GM18511 (cell line): Measurements from ENCODE around the gene TRMO.

Experiments
- ATAC-seq: cut with Tn5 transposase; IDR thresholded peaks from one replicate; pipeline ENCODE4 v1.9.1; 2021; ENCODE audit warnings: mild to moderate bottlenecking, moderate library complexity; ENCODE audit not compliant: unreplicated experiment

The TRMO gene

DNA sequence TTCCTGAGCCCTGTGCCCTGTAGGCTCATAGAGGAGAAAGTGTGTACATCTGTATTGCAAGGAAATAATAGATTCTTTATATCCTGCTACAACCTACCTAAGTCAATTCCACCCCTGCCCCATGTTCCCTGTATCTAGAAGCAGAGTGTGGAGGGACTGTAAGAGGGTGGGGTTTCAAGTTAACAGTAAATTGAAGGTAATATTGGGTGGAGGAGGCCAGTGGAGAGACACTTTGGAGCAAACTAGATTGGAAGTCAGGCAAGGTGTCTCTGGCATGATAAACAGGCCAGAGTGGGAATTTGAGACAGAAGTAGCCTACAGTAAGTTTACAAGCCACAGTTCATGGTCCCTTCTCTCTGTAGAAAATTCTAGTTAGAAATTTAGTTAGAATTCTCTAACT lies 17.9 kb upstream of the TRMO start:
- ATAC-seq, result no peak

DNA sequence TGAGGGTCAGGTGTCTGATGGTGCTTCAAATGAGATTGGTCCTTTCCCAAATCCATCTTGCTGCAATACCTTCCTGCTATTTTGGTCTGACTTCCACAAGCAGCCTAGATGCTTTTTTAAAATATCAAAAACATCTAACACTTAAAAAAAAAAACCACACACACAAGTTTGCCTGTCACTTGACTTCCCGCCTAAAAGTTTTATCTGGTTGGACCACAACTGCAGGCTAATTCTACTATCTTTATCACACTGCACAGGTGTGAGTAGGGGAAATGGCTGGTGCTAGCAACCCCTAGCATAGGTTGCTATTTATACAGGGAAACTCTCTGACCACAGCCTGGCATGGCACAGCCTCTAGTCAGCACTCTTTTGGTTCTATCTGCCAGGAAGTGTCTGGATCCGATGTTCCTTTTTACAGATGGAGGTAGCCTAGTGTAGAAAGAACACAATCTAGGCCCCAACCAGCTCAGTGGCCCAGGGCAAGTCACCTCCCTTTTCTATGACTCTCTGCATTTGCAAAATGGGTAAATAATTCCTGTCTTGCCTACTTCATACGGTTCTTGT lies 15.9 kb upstream of the TRMO start, which contains the start of gene HEMGN:
TSS of gene HEMGN (minus strand) at position 92 of the 564 bp plus-strand sequence. CDS start at position 56, 36 bp downstream.
- peak; percentile 60 for ATAC-seq

DNA sequence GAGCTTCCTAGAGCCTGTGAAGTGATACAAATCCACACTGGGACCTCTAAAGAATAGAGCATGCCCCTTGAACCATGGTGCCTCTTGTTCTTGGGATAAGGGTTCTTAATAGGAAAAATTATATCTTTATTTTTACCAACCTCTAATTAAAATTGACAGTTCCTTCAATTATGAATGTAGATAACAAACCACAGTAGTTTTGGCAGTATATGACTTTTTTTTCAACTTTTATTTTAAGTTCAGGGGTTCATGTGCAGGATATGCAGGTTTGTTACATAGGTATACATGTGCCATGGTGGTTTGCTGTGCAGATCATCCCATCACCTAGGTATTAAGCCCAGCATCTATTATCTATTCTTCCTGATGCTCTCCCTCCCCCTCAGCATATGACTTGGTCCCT lies 14.7 kb upstream of the TRMO start:
- ATAC-seq, result no peak

- no peak for ATAC-seq
Measured at GRCh38 chr9:97935276-97935675, 13.0 kb upstream of the TRMO start.

DNA sequence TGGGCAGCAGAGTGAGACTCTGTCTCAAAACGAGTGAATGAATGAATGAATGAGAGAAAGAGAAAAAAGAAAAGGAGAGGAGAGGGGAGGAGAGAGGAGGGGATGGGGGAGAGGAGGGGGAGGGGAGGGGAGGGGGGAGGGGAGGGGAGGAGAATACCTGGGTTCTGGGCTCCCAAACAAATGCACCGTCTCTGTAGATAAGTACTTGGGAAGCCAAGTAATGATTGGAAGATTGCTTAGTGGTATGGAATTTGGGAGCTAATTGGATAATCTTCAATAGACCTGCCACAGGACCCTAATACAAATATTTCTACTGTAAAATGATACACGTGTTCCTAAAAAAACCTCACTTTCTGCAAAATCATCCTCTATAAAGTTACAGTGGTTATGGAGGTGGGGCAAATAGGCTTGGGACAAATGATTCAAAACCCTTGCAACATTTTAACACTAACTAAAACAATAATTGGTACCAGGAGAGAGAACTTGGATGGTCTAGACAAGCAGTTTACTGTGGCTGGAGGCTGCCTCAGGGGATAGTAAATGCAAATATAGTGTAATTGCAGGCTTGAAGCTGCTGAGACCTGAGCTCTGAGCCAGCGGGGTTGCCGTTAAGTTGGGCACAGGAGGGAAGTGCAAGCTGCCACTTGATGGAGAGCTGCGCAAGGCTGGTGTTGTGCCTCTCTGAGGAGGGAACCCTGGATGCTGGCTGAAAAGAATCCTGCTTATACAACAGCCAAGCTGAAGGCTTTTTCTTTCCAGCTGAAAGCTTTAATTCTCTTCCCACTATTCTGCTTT lies 12.2 kb upstream of the TRMO start:
- ATAC-seq, result no peak

DNA sequence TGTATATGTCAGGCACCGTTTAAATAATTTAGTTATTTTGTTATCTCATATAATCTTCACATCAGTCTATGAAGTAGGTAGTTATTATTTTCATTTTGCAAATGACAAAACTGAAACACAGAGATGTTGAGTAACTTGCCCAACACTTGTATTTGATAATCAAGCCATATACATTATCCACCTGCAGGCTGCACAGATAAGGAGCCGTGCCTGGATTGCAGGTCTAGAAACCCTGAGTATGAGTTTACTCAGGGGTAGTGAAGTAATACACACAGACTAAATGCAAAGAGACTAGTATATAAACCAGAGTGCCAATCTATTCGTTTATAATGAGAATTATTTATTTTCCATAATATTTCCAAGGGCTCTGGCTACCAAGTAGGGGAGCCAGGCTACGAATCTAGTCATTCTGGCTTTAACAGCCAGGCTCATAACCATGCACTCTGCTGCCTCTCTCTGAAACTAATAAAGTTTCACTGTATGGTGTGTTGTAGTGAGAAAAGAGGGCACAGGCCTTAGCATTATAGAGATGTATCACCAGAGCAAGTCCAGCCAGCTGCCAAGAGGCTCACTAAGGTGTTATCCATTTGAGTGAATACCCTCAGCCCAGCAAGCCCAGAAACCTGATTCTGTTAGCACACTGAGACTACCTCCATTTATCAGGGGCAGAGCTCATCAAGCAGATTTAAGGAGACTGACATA lies 11.1 kb upstream of the TRMO start:
- no peak for ATAC-seq

DNA sequence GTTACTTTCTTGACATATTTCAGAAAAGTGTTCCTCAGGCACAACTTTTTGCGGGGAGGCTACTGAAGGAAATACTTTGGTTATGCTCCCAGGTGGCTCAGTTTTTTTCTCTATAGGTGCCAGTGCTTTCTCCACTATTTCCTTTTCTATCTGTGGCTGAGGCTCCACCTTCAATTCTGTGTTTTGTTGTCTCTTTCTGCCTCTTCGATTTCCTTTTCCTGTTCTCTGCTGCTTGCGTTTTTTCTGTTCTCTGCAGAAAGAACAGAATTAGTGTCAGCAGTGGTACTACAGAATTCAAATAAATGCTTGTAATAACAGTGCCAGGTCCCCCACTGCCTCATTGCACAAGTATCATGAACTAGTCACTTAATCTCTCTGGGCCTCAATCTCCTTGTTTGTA lies 8.7 kb upstream of the TRMO start:
- ATAC-seq, result no peak

GRCh38 chr9:97928986-97929604 lies 6.8 kb upstream of the TRMO start:
- ATAC-seq, result no peak

GRCh38 chr9:97925497-97926334 lies 3.4 kb upstream of the TRMO start:
- ATAC-seq, result no peak

- ATAC-seq, result no peak
Measured at GRCh38 chr9:97924386-97924785, 2.1 kb upstream of the TRMO start.

GRCh38 chr9:97923529-97924108 lies 1.3 kb upstream of the TRMO start:
- ATAC-seq, result peak; percentile 48

- ATAC-seq, result no peak
Measured at GRCh38 chr9:97919217-97919813, 3.0 kb downstream of the TRMO start.

DNA sequence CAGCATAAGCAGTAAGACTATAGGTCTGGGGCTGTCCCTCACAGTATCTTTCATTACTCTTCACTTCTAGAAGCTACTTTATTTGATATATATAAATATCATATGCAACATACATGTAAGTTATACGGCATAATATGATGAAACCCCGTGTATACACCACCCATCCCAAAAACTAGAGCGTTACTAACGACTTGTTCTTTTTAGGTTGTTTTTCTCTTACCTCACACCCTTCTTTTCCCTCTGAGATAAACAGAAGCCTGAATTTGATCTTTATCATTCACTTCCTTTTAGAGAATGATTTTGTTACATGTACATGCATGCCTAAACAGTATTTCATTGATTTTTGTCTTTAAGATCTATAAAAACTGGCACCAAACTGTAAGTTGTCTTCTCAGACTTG lies 3.7 kb downstream of the TRMO start:
- ATAC-seq, result no peak

DNA sequence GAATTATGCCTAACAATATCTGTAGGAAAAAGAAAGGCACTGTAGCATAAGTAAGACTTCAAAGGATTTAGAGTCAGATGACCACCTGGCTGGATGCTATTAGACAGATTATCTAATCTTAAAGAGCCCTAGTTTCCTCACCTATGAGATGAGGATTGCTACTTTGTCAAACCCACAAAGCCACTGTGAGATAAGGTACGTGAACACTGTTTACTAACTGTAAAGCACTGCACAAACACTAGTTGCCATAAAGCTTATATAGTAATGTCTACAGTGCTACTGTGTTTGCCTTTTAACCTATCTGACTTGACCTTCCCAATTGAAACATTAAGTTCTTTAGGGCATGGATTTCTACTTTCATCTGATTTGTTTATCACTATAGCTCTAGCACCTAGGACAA lies 10.3 kb downstream of the TRMO start:
- ATAC-seq, result no peak

- ATAC-seq, result no peak
Measured at GRCh38 chr9:97911528-97911927, 10.8 kb downstream of the TRMO start.

DNA sequence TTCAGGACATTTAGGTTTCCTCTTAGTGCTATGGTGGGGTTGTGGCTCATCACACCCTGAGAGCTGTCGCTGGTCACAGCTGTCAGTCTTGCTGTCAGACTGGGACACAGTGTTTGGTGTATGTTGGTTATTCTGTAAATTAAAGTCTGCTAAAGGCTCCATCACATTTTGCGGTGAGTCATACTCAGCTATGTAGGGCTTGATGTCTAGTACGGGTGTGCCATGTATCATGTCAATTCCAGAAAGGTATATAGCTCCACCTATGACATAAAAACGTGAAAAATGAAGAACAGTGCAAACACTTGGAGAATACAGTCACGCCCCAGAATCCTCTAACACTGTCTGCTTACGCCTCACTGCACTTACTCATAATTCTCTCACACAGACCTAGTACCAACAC lies 11.9 kb downstream of the TRMO start:
- ATAC-seq, result no peak

DNA sequence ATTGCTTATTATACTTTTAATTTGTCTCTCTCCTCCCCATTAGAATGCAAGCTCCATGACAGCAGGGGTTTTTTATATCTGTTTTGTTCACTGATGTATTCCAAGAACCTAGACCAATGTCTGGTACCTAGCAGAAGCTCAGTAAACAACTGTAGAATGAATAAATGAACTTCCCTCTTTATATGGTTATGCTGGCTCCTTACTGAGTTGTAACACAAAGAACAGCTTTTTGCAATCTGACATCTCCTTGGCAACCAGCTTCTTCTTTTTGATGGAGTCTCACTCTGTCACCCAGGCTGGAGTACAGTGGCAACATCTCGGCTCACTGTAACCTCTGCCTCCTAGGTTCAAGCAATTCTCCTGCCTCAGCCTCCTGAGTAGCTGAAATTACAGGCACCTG lies 13.6 kb downstream of the TRMO start:
- ATAC-seq, result no peak

- ATAC-seq, result no peak
Measured at GRCh38 chr9:97907632-97908031, 14.7 kb downstream of the TRMO start.

GRCh38 chr9:97907046-97907445 lies 15.3 kb downstream of the TRMO start:
- no peak for ATAC-seq

DNA sequence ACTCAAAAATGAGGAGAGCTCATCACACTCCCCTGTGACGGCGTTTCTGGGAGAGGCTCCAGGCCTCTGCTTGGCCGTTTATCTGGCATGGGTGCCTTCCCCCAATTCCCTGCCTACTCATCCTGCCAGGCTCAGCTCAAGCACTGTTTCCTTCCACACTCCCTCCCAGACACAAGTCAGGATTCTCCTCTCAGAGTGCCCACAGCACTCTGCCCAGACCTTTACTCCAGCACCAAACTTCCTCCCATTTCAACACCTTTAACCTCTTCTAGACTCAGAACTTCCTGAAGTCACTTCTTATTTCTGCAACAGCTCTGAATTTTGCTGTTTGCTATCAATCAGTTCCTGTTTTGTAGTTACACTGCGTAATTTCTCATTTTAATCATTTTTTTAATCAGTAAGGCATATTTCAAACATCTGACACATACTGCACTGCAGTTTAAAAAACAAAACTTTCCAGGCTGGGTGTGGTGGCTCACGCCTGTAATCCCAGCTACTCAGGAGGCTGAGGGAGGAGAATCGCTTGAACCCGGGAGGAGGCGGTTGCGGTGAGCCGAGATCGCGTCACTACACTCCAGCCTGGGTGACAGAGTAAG lies 16.0 kb downstream of the TRMO start:
- ATAC-seq, result no peak
